H1 (cell line): ENCODE results near the gene MARCHF9. TPM values are rescaled to one million over a fixed set of nuclear protein-coding genes. Genes with fewer than 3 reads are reported as not detected.

ENCODE experiments used
- CTCF ChIA-PET: fragments of 300-600 bp; sonication (Branson Sonifier 250); formaldehyde crosslinking; loops from one replicate; lab custom pipeline; 2021; ENCODE audit not compliant: partially characterized antibody; lab: Charles Lee
- POLR2A ChIA-PET: fragments of 300-600 bp; sonication (Branson Sonifier 250); formaldehyde crosslinking; loops from one replicate; lab custom pipeline; 2021; ENCODE audit warnings: inconsistent platforms; ENCODE audit not compliant: partially characterized antibody; lab: Charles Lee
- DNase-seq, 2 experiments: peaks; one replicate each; pipeline versions ENCODE4 v3.0.0 to v3.0.0-alpha.2; 2010 to 2022; ENCODE audit warnings: low spot score in 2 of 2, low read depth in 1 of 2, mixed read lengths in 1 of 2
- FAIRE-seq: peaks from 2 replicates; lab custom pipeline; 2011; peaks lifted over from hg19 to GRCh38; lab: Jason Lieb, UNC
- H2AFZ ChIP-seq: 2 replicates; pipeline ENCODE4 v1.8.1; 2012; ENCODE audit warnings: low read length, inconsistent platforms
- H2AK5ac ChIP-seq: 2 replicates; pipeline ENCODE4 v1.6.1; 2013; ENCODE audit warnings: low read depth, low read length
- H2BK120ac ChIP-seq: replicated peaks from 2 replicates; pipeline ENCODE3; 2013; ENCODE audit warnings: low read depth, low read length, inconsistent platforms
- H2BK12ac ChIP-seq: 2 replicates; pipeline ENCODE4 v1.6.1; 2013; ENCODE audit warnings: low read depth, low read length
- H2BK15ac ChIP-seq: 2 replicates; pipeline ENCODE4 v1.6.1; 2013; ENCODE audit warnings: low read length
- H2BK20ac ChIP-seq: 2 replicates; pipeline ENCODE4 v1.6.1; 2013; ENCODE audit warnings: low read length
- H2BK5ac ChIP-seq: 2 replicates; pipeline ENCODE4 v1.6.1; 2013; ENCODE audit warnings: low read depth, low read length
- H3K14ac ChIP-seq: 2 replicates; pipeline ENCODE4 v1.6.1; 2013; ENCODE audit warnings: inconsistent platforms; ENCODE audit not compliant: insufficient read length
- H3K18ac ChIP-seq: 2 replicates; pipeline ENCODE4 v1.6.1; 2013; ENCODE audit warnings: low read length; ENCODE audit errors: extremely low read depth
- H3K23ac ChIP-seq: 2 replicates; pipeline ENCODE4 v1.6.1; 2013; ENCODE audit warnings: inconsistent platforms; ENCODE audit not compliant: insufficient read length
- H3K23me2 ChIP-seq: 2 replicates; pipeline ENCODE4 v1.6.1; 2013; ENCODE audit warnings: low read depth, low read length
- H3K27ac ChIP-seq: 2 replicates; pipeline ENCODE4 v1.6.1; 2011; ENCODE audit warnings: low read depth, low read length, inconsistent platforms
- H3K27me3 ChIP-seq, 4 experiments: replicated peaks in 1 of 4; 1 replicate in 1 of 4; 2 replicates in 3 of 4; pipeline versions ENCODE4 v1.6.1 to v1.8.1; 2011 to 2013; ENCODE audit warnings: low read length in 3 of 4, mild to moderate bottlenecking in 3 of 4, inconsistent platforms in 2 of 4, mixed read lengths in 2 of 4, moderate library complexity in 1 of 4; ENCODE audit not compliant: control insufficient read depth in 3 of 4, insufficient read depth in 3 of 4; ENCODE audit errors: extremely low read depth in 1 of 4
- H3K36me3 ChIP-seq, 4 experiments: 2 replicates each; pipeline versions ENCODE4 v1.6.1 to v1.8.1; 2011 to 2013; ENCODE audit warnings: mild to moderate bottlenecking in 4 of 4, low read length in 3 of 4, moderate library complexity in 2 of 4, control low read depth in 1 of 4, inconsistent platforms in 1 of 4; ENCODE audit not compliant: insufficient read depth in 4 of 4, control insufficient read depth in 2 of 4
- H3K4ac ChIP-seq: replicated peaks from 2 replicates; pipeline ENCODE3; 2013; ENCODE audit warnings: low read length, low read depth, mixed read lengths, inconsistent platforms; ENCODE audit not compliant: insufficient read length
- H3K4me1 ChIP-seq, 4 experiments: replicated peaks in 1 of 4; 1 replicate in 1 of 4; 2 replicates in 3 of 4; pipeline versions ENCODE4 v1.6.1 to v1.8.1; 2011 to 2013; ENCODE audit warnings: low read length in 3 of 4, inconsistent platforms in 2 of 4, mixed read lengths in 1 of 4; ENCODE audit not compliant: insufficient read depth in 4 of 4, control insufficient read depth in 3 of 4
- H3K4me2 ChIP-seq, 2 experiments: 2 replicates each; pipeline versions ENCODE4 v1.6.1 to v1.8.1; 2011 to 2013; ENCODE audit warnings: low read depth in 2 of 2, low read length in 2 of 2, control low read depth in 1 of 2, inconsistent platforms in 1 of 2, mild to moderate bottlenecking in 1 of 2; ENCODE audit not compliant: insufficient read depth in 1 of 2
- H3K4me3 ChIP-seq, 4 experiments: fragments of 200-600, 300-600 bp in 1 of 4; sonication (generic), shearing (Covaris generic), sonication (Bioruptor Twin) in 1 of 4; 2 replicates each; pipeline versions ENCODE4 v1.5.1 to v1.8.1; 2011 to 2016; ENCODE audit warnings: low read length in 4 of 4, low read depth in 3 of 4, control low read depth in 2 of 4, inconsistent platforms in 2 of 4, mild to moderate bottlenecking in 2 of 4, mixed read lengths in 1 of 4, moderate library complexity in 1 of 4; ENCODE audit not compliant: insufficient read depth in 2 of 4; ENCODE audit errors: extremely low read depth in 1 of 4
- H3K56ac ChIP-seq: replicated peaks from 2 replicates; pipeline ENCODE3; 2013; ENCODE audit warnings: low read depth, mild to moderate bottlenecking, mixed read lengths, low read length, inconsistent platforms; ENCODE audit not compliant: insufficient read length
- H3K79me1 ChIP-seq: 2 replicates; pipeline ENCODE4 v1.6.1; 2013; ENCODE audit warnings: low read depth, low read length, control low read depth
- H3K79me2 ChIP-seq, 2 experiments: 2 replicates each; pipeline versions ENCODE4 v1.6.1 to v1.8.1; 2012 to 2013; ENCODE audit warnings: low read length in 2 of 2, mild to moderate bottlenecking in 2 of 2, inconsistent platforms in 1 of 2; ENCODE audit not compliant: insufficient read depth in 2 of 2, control insufficient read depth in 1 of 2
- H3K9ac ChIP-seq, 4 experiments: replicated peaks in 1 of 4; 1 replicate in 1 of 4; 2 replicates in 3 of 4; pipeline versions ENCODE4 v1.6.1 to v1.8.1; 2011 to 2013; ENCODE audit warnings: low read depth in 3 of 4, low read length in 3 of 4, control low read depth in 2 of 4, mild to moderate bottlenecking in 2 of 4, moderate library complexity in 2 of 4, inconsistent platforms in 1 of 4; ENCODE audit errors: extremely low read depth in 1 of 4
- H3K9me3 ChIP-seq, 2 experiments: 2 replicates each; pipeline versions ENCODE4 v1.6.1 to v1.8.1; 2012 to 2013; ENCODE audit warnings: mild to moderate bottlenecking in 2 of 2, moderate library complexity in 2 of 2, control low read depth in 1 of 2, inconsistent platforms in 1 of 2, low read depth in 1 of 2, low read length in 1 of 2, mixed read lengths in 1 of 2; ENCODE audit not compliant: insufficient read depth in 2 of 2
- H4K20me1 ChIP-seq, 2 experiments: replicated peaks in 1 of 2; 2 replicates each; pipeline versions ENCODE3 to v1.8.1; 2011 to 2013; ENCODE audit warnings: inconsistent platforms in 2 of 2, low read length in 2 of 2, mild to moderate bottlenecking in 1 of 2; ENCODE audit not compliant: insufficient read depth in 2 of 2, control insufficient read depth in 1 of 2
- H4K5ac ChIP-seq: 2 replicates; pipeline ENCODE4 v1.6.1; 2013; ENCODE audit warnings: low read length, low read depth, mixed read lengths, inconsistent platforms; ENCODE audit not compliant: insufficient read length
- H4K8ac ChIP-seq: 2 replicates; pipeline ENCODE4 v1.8.0; 2013; ENCODE audit warnings: mild to moderate bottlenecking, moderate library complexity, low read length, inconsistent platforms; ENCODE audit not compliant: insufficient read depth; ENCODE audit errors: extremely low read depth
- H4K91ac ChIP-seq: replicated peaks from 2 replicates; pipeline ENCODE3; 2013; ENCODE audit warnings: low read length, mixed read lengths, inconsistent platforms; ENCODE audit not compliant: insufficient read length
- E2F6 ChIP-seq: IDR thresholded peaks from 2 replicates; pipeline ENCODE4 v1.6.1; 2012; ENCODE audit warnings: inconsistent platforms
- EZH2 ChIP-seq: fragments of 200-600 bp; sonication (generic); IDR thresholded peaks from 2 replicates; pipeline ENCODE4 v1.7.1; 2012; ENCODE audit warnings: low read depth, mild to moderate bottlenecking, moderate library complexity, low read length, inconsistent platforms; ENCODE audit not compliant: severe bottlenecking
- KDM1A ChIP-seq: fragments of 200-600, 300-600 bp; sonication (generic); IDR thresholded peaks from 2 replicates; pipeline ENCODE4 v1.7.1; 2016; ENCODE audit warnings: mild to moderate bottlenecking, low read length, borderline replicate concordance
- NANOG ChIP-seq: IDR thresholded peaks from 2 replicates; pipeline ENCODE4 v1.6.1; 2011; ENCODE audit warnings: low read length, low read depth, mild to moderate bottlenecking, inconsistent platforms; ENCODE audit not compliant: insufficient read depth, poor library complexity, severe bottlenecking
- RAD21 ChIP-seq, 2 experiments: IDR thresholded peaks in 1 of 2; conservative IDR thresholded peaks in 1 of 2; 2 replicates each; pipeline ENCODE4 v1.6.1; 2011; ENCODE audit warnings: low read depth in 2 of 2, low read length in 2 of 2, improper control_type of control experiment in 1 of 2, inconsistent platforms in 1 of 2, mild to moderate bottlenecking in 1 of 2, moderate library complexity in 1 of 2
- SP2 ChIP-seq: IDR thresholded peaks from 2 replicates; pipeline ENCODE4 v1.6.1; 2012; ENCODE audit warnings: mild to moderate bottlenecking, low read length, inconsistent platforms
- YY1 ChIP-seq: IDR thresholded peaks from 2 replicates; pipeline ENCODE4 v1.6.1; 2011; ENCODE audit warnings: low read depth, mild to moderate bottlenecking, low read length
- WGBS, 2 experiments: shearing (Covaris generic) in 1 of 2; methylation state at CpG; one replicate each; pipeline versions ENCODE4 v1.1.6 to v1.1.7; 2013 to 2015; ENCODE audit warnings: low lambda C conversion rate in 2 of 2, mixed read lengths in 2 of 2, inconsistent platforms in 1 of 2, low coverage in 1 of 2, missing lambda C conversion rate in 1 of 2; ENCODE audit not compliant: insufficient replicate concordance in 2 of 2, insufficient coverage in 1 of 2, insufficient read length in 1 of 2; ENCODE audit errors: extremely low coverage in 1 of 2, missing lambda C conversion rate in 1 of 2; 5-methylcytosine and 5-hydroxymethylcytosine counted together
- polyA plus RNA-seq, 7 experiments: library from polyadenylated mRNA; depleted of rRNA in 3 of 7; stranded (reverse) in 5 of 7; unstranded in 2 of 7; fragments of >200 nt in 5 of 7; fragments of 200-250 nt in 2 of 7; gene quantifications; 1 replicate in 5 of 7; 2 replicates in 1 of 7; 4 replicates in 1 of 7; pipeline versions ENCODE4 v1.2.1 to v1.2.3, GENCODE V29; 2011 to 2013; ENCODE audit warnings: missing spikeins in 2 of 7, mixed read lengths in 2 of 7
- total RNA-seq: library from RNA; stranded (reverse); fragmentation: NEBNext Ultra II Directional; extraction: Animal tissue kit (Norgen Biotek cat#: 25700); gene quantifications from 2 replicates; pipeline ENCODE4 v1.2.1, GENCODE V29; 2021

The MARCHF9 gene
- total and polyA plus RNA-seq, 2 of the 8 experiments (the other 6 are each of a cell fraction or from before 2014, with no cell fraction given) = 6.4 to 7.8 TPM

DNA sequence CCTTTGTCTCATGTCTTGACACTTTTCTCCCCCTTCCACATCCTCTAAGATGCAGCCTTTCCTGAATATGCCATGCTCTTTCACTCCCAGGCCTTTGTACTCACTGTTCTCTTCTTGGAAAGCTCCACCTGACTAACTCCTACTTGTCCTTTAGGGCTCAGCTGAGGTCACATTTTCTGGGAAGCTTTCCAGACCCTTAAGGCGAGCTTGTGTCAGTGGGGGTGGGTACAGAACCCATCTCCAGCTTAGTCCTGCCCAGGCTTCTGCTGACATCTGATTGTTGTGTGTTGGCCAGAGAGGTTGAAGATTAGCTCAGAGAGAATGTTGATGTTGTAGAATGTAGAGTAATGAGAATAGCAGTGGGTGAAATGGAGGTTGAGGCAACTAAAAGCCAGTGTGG, 24.8 kb downstream of the MARCHF9 start:
- H3K9ac ChIP-seq = no peak overlapping the region
- H3K23me2 ChIP-seq = peaks cover 2% of the 10 kb centered on the region; the same call in 1 of the 2 replicates
- no peak overlapping the region for H4K8ac ChIP-seq
- H3K18ac ChIP-seq = no peak overlapping the region
- no peak overlapping the region for H2BK20ac ChIP-seq
- no peak overlapping the region for H2BK5ac ChIP-seq
- no peak for TF ChIP-seq EZH2
- no peak for TF ChIP-seq KDM1A
- no peak for TF ChIP-seq YY1
- TF ChIP-seq RAD21 (IDR thresholded peaks at IDR 0.05 in 1 of 2, conservative IDR thresholded peaks at IDR 0.05 in 1 of 2; ENCODE audit: low read depth in 2 of 2, low read length in 2 of 2) = no peak
- TF ChIP-seq NANOG = no peak
- no peak for TF ChIP-seq SP2
- no peak for TF ChIP-seq E2F6
- no peak overlapping the region for H2BK120ac ChIP-seq
- no peak overlapping the region for H2AK5ac ChIP-seq
- no peaks in the 10 kb centered on the region for H3K4me1 ChIP-seq
- WGBS, 2 experiments = 81% methylated on average over 1 of the region's 1 CpG; no CpG with 5 or more reads in 1 of the 2 experiments
- H2BK15ac ChIP-seq = no peak overlapping the region
- ChIA-PET POLR2A (interaction anchor here (1.0 to 1.6 kb wide), 5 partner anchors 8 to 28 kb away, joined by 3 to 6 read pairs (median 4); partner anchors contain the start of genes CDK4, CYP27B1, EEF1AKMT3 and METTL1), CTCF (interaction anchor here (1.1 to 4.7 kb wide), 6 partner anchors 9 to 53 kb away, joined by 3 to 28 read pairs (median 12); partner anchors contain the start of gene CYP27B1)
- H3K4ac ChIP-seq = no peak overlapping the region
- H3K9me3 ChIP-seq = no peaks in the 10 kb centered on the region
- H4K5ac ChIP-seq = no peak overlapping the region
- DNase-seq = no peak
- H3K27ac ChIP-seq = no peak overlapping the region
- peaks cover 0 to 16% of the 10 kb centered on the region in 2 experiments; a peak in 2 of 4 replicates for H3K79me2 ChIP-seq
- H3K79me1 ChIP-seq = no peaks in the 10 kb centered on the region
- no peak overlapping the region for H3K4me3 ChIP-seq
- H2BK12ac ChIP-seq = no peak overlapping the region
- H4K20me1 ChIP-seq = no peaks in the 10 kb centered on the region
- H3K27me3 ChIP-seq = no peaks in the 10 kb centered on the region
- H2AFZ ChIP-seq = no peak overlapping the region
- H3K36me3 ChIP-seq = peaks cover 0 to 3% (median 0%) of the 10 kb centered on the region in 4 experiments; a peak in 2 of 8 replicates
- H3K4me2 ChIP-seq = no peak overlapping the region
- H3K14ac ChIP-seq = no peak overlapping the region
- no peak overlapping the region for H3K23ac ChIP-seq
- FAIRE-seq = no peak
- no peak overlapping the region for H3K56ac ChIP-seq
- H4K91ac ChIP-seq = no peak overlapping the region
